Stimulated activated CD4-positive, alpha-beta T cell treated with anti-CD3 and anti-CD28 coated beads, Interleukin-1b, Interleukin-23, amount 100 ng/mL, for 24 hours (primary cell): Measurements from ENCODE around the gene BTG3.

Experiments used
- DNase-seq, 4 experiments: peaks; one replicate each; pipeline ENCODE4 v3.0.0-alpha.2; 2020; ENCODE audit warnings: low read depth in 4 of 4, low spot score in 1 of 4

BTG3 gene

DNA sequence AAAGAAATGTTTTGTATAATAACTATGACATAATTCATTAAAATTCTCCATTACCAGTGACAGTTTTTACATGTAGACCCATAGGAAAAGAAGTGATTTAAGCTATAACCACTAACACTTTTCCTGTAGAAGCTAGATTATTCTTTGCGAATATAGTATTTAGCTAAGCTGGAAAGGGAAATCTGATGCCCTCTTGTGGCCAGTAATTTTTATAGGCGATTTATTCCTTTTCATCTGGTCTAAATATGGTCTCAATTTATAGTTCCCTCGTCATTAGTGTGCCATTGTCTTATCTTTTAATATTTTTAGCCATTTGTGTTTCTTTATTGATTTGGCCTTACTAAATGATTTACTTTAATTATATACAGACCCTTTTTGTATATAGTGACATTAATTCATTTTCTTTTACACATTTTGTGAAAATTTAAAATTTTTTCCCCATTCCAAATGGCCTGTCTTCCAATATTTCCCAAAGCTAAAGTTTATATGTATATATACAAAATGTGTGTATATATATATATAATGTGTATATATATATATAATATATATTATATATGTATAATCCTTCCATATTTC, 26.7 kb downstream of the BTG3 start:
- DNase-seq = no peak

DNA sequence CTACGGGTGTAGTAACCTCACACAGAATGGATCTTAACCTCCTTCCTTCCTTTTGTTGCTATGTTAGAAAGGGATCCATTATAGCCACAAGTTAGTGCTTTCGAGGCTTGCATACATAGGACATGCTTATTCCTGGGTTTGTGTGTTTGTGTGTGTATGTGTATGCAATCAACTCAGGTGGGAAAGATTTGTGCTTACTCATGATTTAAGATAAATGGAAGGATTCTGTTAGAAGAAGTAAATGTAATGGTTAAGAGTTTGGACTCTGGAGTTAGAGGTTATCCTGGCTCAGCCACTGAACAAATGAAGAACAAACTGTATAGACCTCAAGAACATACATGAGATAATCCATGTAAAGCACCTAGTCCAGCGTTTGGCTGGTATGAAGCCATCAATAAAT, 28.8 kb downstream of the BTG3 start:
- DNase-seq = no peak

DNA sequence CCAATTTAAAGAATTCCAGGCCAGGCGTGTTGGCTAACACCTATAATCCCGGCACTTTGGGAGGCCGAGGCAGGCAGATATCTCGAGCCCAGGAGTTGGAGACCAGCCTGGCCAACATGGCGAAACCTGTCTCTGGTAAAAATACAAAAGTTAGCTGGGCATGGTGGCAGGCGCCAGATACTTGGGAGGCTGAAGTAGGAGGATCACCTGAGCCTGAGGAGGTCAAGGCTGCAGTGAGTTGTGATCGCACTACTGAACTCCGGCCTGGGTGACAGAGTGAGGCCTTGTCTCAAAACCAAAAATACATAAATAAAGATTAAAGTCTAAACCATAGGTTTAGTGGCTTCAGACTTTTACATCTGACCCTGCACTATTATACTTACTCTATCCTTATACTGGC, 32.4 kb downstream of the BTG3 start:
- no peak for DNase-seq

DNA sequence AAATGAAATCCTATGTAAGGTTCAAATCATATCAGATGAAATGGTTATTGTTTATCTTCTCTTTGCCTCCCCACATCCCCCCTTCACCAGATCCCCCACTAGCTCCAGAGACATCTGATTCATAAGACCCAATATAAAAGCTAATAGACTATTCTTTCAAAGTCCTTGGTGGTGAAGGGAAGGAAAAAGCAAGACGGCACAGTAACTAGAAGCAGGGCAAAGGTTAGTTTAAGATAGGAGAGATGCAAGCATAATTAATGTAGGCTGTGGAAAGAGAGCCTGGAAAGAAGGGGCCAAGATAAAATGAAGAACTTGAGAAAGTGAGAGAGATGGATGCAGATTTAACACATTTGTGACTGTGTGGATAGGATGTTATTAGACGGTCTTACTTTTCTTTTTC, 33.8 kb downstream of the BTG3 start:
- no peak for DNase-seq

DNA sequence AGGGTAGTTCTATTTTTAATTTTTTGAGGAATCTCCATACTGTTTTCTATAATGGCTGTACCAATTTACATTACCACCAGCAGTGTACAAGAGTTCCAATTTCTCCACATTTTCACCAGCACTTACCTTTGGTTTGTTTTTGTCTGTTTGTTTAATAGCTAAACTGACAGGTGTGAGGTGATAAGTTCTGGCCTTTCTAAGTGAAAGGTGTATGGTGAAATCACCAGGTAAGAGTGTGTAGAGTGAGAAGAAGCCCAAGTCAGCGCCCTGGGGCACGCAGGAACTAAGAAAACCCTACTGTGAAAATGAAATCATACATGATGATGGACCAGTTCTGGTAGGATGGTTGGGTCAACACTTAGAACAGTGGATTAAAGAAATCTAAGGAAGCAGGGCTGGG, 34.5 kb downstream of the BTG3 start:
- no peak for DNase-seq

DNA sequence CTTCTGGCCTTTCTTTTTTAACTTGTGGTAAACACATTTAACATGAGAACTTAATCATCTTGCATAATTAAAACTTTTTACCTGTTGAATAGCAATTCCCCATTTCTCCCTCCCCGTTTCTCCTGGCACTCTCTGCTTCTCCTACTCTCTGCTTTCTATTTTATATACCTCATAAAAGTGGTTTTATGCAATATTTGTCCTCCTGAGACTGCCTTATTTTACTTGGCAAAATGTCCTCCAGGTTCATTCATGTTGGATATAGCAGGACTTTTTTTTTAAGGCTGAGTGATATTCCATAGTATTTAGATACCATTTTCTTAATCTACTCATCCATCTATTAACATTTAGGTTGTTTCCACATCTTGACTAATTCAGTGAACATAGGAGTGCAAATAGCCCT, 35.0 kb downstream of the BTG3 start:
- no peak for DNase-seq

DNA sequence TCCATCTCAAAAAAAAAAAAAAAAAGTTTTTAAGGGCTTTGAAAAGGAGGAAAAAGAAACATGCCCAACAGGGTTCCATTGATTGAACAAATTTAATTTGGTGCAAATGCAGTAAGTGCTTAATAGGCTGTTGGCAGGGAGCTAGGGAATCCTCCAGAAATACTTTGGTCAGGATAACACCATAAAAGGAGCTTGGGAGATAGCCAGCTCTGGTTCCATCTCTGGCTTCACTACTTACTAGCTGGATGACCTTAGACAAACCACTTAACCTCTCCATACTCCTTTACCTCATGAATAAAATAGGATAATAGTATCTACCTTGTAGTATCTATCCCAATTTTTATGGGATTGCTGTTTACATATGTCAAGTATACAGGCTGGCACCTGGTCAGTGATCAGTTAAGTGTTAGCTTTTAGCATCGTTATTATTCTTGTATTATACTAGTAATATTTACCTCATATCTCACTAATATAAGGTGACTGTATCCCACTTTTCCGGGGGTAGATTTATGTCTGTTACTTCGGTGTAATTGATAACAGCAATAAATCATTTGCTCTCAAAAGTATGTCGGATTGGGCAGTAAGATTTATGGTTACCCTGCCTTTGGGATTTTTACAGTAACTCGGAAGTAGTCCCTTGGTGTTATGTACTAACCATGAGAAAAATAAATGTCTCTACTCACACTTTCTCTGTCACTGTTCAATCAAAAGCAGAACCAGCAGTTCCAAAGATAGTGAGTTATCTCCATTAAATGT, 36.4 kb downstream of the BTG3 start:
- DNase-seq = no peak

DNA sequence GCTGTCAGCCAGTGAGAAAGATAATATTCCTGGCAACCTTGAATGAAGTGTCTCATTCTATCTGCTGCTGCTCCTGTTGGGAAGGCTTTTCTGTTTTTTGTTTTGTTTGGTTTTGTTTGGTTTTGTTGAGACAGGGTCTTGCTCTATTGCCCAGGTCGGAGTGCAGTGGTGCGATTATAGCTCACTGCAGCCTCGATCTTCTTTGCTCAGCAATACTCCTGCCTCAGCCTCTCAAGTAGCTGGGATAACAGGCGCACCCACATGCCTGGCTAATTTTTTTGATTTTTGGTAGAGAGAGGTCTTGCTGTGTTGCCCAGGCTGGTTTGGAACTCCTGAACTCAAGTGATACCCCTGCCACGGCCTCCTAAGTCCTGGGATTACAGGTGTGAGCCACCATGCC, 37.6 kb downstream of the BTG3 start:
- no peak for DNase-seq

DNA sequence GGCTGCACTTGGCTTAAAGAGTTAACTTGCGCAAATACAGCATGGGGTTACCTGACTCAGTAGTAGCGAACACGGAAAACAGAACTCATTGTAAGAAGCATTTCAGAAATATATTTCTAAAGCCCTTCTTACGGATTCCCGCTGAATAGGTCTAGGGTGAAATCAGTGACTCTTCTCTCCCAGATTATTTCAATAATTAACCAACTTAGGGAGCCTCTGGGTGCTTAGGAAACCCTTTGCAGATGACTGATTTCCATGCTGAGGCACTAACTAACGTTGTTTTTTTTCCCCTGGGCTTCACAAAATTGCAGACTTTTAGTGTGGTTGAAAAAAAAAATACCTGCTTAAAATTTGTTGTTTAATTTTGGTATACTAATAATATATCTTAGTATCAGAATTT, 40.3 kb downstream of the BTG3 start:
- DNase-seq = no peak

DNA sequence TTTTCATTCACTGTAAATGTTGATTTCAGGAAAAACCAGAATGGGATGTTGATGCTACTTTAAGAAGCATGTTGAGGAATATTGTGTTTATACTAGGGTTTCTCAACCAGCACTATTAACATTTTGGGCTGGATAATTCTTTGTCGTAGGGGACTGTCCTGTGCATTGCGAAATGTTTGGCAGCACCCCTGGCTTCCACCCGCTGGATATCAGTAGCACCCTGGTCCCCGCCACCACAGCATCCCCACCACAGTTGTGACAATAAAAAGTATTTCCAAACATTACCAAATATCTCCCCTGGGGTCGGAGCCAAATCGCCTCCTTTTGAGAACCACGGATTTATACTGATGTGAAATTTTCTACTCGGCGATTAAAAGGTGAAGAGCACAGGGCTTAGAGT, 41.9 kb downstream of the BTG3 start:
- DNase-seq = no peak

DNA sequence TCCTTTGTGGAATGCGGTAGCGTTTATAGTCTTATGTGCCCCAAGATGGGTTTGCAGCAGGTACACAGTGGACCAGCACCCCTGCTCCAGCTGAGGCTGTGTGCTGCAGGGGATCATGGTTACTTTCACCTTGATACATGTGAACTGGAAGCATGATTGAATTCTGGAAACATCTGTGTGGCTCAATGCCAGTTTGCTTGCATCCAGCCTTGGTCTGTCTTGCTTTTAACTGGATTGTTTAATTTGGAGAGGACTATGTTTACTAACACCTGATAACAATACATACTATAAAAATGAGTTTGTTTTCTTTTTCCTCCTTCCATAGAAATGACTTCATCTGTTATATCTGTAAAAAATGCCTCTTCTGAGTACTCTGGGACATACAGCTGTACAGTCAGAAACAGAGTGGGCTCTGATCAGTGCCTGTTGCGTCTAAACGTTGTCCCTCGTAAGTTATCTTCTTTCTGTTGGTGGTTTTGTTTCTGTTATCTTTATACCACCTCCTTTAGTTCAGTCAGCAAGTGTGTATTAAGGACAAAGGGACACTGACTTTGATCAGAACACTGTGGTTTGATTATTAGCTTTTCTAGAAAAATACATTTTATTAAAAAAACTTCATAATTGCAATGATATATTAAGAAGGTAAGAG, 52.2 kb downstream of the BTG3 start:
- DNase-seq = no peak

DNA sequence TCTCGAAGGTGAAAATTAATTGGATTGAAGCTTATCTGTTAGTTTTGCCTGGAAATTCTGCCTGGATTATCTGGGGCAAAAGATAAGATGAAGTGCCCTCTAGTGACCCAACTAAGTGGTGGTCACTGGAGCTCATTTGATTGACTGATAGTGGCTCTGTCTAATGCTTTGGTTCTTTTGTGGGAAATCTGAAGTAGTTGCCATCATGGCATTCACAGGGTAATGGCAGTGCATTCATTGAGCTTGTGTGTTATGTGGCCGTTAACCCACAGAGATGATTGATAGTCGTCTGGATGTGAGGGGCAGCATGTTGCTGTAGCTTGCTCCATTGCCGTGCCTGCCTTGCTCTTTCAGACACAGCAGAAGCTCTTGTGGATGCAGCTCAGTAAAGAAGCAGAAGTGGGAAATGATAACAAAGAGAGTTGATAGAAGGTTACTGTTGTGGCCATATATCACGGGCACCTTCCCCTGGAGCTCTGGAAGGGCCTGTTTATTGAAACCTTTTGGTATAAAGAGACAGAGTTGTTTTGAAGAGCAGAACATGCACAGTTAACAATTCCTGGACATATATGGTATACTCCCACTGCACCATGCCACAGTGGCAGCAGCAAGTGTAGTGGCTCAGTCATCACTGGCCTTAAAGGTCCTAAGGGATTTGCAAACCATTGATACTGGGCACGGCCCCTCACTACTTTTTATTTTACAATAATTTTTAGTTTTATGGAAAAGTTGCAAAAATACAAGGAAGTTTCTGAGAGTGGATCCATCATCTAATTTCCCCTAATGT, 57.8 kb downstream of the BTG3 start:
- DNase-seq = no peak

DNA sequence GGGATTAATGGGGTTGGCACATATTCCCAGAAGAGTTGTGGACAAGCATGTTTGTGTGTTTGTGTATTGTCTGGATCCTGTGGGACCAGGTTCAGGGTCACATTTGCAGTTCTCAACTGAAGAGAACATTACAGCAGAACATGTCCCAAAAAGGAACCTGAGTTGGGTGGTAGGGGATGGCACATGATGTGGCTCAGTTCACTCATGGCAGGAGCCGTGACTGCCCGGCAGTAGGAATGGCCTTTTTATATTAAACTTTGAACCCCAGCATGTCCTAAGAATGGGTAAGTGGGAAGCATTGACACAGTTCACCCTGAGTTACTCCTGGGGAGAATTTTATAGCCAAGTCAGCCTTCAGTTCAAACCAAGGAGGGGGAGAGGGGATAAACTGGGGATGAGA, 58.6 kb downstream of the BTG3 start:
- DNase-seq = no peak

DNA sequence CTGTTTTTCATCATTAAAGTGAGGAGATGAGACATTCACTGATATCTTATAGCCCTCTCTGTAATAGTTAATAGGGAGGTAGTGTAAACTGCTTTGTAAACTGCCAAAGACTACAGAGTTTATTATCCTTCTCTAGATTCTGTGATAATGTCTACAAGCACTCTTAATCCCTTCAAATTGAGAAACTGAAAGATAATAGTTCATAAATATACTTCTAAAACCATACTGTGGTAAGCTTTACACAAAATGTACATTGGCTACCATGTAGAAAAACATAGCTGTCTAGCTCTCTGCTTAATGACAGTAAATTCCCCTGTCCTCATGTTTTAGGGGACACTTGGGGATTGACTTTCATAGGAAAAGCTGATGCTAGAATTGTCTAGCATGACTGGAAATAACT, 60.3 kb downstream of the BTG3 start:
- DNase-seq = no peak

DNA sequence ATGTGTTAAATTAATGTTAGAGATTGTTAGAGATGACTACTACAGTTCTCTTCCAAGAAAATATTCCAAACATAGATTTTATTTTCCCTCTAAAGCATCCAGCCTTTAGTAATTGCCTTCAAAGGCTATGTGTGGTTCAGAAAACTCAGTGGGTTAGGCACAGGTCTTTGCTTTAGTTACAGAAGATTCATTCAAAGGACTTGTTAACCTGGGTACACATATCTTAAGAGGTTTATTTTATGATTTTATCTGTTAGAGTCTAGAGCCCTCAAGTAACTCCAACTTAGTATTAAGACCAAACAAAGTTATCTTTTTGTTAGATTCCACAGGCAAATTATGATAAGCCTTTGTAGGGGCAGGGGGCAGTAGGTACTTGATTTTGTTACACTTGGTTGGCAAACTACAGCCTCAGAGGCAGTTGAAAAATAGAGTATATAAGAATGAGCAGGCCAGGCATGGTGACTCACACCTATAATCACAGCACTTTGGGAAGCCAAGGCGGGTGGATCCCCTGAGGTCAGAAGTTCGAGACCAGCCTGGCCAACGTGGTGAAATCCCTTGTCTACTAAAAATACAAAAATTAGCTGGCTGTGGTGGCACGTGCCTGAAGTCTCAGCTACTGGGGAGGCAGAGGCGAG, 61.9 kb downstream of the BTG3 start:
- no peak for DNase-seq

DNA sequence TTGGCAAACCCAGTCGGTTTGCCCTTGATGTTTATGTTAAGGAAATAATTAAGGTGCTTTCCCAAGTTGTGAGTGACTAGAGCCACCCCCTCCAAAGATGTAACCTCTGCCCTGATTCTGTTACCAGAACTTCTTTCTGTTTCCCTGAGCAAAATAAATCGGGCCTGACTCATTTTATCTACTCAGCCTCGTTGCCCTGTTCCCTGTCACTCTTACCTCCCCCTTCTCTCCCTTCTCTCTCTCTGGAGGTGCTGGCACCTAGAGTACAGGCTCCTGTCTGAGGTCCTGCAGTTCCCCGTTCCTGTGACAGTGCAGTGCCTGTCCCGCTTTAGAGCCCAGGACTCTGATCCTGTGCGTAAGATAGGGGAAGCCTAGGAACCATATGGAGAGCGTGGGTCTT, 64.4 kb downstream of the BTG3 start:
- DNase-seq = no peak

DNA sequence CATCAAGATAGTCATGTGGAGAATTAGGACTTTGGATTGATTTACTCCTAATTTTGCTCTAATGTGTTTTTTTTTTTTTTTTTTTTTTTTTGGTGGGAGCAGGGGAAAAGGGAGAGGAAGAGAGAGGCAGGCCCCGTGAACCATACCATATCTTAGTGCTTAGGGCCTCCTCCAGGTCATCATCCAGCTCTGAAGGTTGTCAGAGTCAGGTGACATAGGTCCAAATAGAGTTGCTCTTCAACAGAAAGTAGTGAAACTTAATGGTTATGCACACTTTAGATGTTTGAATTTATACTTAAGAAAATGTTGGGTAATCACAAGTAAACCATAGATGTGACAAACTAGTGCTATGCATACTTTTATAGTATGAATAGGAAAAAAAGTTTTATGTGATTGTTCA, 67.7 kb downstream of the BTG3 start:
- no peak for DNase-seq
